Epithelial cell of proximal tubule (primary cell): ENCODE data around the gene MAP4. TPM values are rescaled to one million over a fixed set of nuclear protein-coding genes. Genes with fewer than 3 reads are reported as not detected.

Experiments used
- DNase-seq: peaks from one replicate; pipeline ENCODE4 v3.0.0-alpha.2; 2011; ENCODE audit warnings: low read depth
- H3K4me3 ChIP-seq: 2 replicates; pipeline ENCODE4 v1.5.1; 2011; ENCODE audit warnings: low read depth, mild to moderate bottlenecking, low read length
- total RNA-seq: library from RNA; depleted of rRNA; stranded (reverse); fragments of >200 nt; gene quantifications from 2 replicates; pipeline ENCODE4 v1.2.3, GENCODE V29; 2015
- TF ChIP-seq, protein P1 (sequence below): conservative IDR thresholded peaks from 2 replicates; pipeline ENCODE4 v1.5.1; 2012; ENCODE audit warnings: low read depth, mild to moderate bottlenecking, low read length

MAP4 gene
- total RNA-seq, 1 donor from 2014 or later = 111 TPM

GRCh38 chr3:47882338-47882737 is 133.9 kb downstream of the MAP4 start:
- no peak for DNase-seq
- no peak overlapping the region for H3K4me3 ChIP-seq
- TF ChIP-seq, protein P1, sequence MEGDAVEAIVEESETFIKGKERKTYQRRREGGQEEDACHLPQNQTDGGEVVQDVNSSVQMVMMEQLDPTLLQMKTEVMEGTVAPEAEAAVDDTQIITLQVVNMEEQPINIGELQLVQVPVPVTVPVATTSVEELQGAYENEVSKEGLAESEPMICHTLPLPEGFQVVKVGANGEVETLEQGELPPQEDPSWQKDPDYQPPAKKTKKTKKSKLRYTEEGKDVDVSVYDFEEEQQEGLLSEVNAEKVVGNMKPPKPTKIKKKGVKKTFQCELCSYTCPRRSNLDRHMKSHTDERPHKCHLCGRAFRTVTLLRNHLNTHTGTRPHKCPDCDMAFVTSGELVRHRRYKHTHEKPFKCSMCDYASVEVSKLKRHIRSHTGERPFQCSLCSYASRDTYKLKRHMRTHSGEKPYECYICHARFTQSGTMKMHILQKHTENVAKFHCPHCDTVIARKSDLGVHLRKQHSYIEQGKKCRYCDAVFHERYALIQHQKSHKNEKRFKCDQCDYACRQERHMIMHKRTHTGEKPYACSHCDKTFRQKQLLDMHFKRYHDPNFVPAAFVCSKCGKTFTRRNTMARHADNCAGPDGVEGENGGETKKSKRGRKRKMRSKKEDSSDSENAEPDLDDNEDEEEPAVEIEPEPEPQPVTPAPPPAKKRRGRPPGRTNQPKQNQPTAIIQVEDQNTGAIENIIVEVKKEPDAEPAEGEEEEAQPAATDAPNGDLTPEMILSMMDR = no peak

DNA sequence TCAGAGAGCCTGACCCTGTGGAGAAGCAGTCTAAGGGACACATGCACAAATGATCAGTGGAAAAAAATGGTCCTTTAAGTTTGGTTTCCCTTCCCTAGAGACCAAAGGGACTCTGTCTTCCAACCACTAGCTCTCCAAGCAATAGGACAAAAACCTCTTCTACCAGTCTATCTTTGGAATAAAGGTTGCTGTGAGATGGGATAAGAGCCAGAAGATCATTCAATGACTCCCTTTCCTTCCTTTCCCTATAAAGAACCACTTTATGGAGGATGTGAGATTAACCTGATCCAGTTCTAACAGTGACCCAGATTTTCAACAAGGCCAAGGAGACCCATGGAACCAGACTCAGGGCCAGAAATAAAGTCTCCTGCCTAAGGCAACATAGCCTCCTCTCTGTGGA is 138.5 kb downstream of the MAP4 start:
- no peak for DNase-seq
- no peak overlapping the region for H3K4me3 ChIP-seq
- TF ChIP-seq, protein P1 = no peak

- no peak for DNase-seq
- no peak overlapping the region for H3K4me3 ChIP-seq
- TF ChIP-seq, protein P1 = no peak
These were observed 138.9 kb downstream of the MAP4 start for GRCh38 chr3:47877290-47877689.

GRCh38 chr3:47874913-47875312 is 141.3 kb downstream of the MAP4 start:
- DNase-seq = no peak
- TF ChIP-seq, protein P1 = no peak
- no peak overlapping the region for H3K4me3 ChIP-seq

- TF ChIP-seq, protein P1 = no peak
- DNase-seq = no peak
- H3K4me3 ChIP-seq = no peak overlapping the region
These were observed 141.8 kb downstream of the MAP4 start for GRCh38 chr3:47874438-47874837.

DNA sequence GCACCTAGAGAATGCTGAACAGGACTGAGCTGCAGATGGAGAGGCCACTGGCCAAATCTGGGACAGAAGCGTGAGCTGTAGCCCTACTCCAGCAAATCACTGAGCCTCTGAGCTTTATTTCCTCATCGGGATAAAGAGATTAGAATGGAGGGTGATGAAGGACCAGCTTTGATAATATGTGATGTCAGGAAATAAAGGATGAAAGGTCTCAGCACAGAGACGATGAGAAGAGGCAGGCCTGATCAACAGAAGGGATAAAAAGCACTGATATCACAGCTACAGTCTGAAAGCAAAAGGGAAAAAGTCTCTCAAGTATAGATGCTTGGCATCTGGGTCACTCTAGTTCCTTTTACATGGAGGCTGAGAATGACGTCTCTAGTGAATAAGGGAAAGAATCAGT is 143.3 kb downstream of the MAP4 start:
- no peak overlapping the region for H3K4me3 ChIP-seq
- no peak for DNase-seq
- TF ChIP-seq, protein P1 = no peak

DNA sequence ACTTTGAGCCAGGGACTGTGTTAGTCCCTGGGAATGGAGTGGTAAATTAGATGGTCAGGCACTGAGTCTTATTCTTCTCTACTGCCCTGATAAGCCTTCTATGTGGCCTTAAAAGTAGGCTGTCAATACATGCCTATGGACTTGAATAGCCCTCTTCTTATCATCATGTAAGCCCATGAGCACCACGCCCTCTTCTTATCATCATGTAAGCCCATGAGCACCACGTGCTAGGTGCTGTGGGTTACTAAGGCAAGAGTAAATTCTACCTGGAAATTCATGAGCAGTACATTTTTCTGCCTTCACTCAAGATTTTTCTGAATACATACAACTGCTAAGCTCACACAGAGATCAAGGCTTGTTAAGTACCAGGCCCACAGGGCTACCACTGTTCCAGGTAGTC is 144.8 kb downstream of the MAP4 start:
- TF ChIP-seq, protein P1 = no peak
- H3K4me3 ChIP-seq = no peak overlapping the region
- no peak for DNase-seq
